Muscle layer of duodenum (tissue), 2 donors: ENCODE data around the gene CHD9.
A peak's percentile ranks its signal among the peaks of the same experiment; 100 is the strongest.

Source experiments
- H3K27ac ChIP-seq: one replicate; pipeline ENCODE4 v1.7.0; 2013; ENCODE audit warnings: mild to moderate bottlenecking, low read length
- H3K27me3 ChIP-seq: one replicate; pipeline ENCODE4 v1.7.0; 2013; ENCODE audit warnings: low read depth, mild to moderate bottlenecking, control low read depth, low read length
- H3K36me3 ChIP-seq, 2 donors: one replicate each; pipeline ENCODE4 v1.7.0; 2013; ENCODE audit warnings: low read length in 2 of 2, control low read depth in 1 of 2, mild to moderate bottlenecking in 1 of 2; ENCODE audit not compliant: insufficient read depth in 2 of 2, control insufficient read depth in 1 of 2
- H3K4me1 ChIP-seq, 2 donors: one replicate each; pipeline ENCODE4 v1.7.0; 2013; ENCODE audit warnings: low read length in 2 of 2, mild to moderate bottlenecking in 2 of 2, control low read depth in 1 of 2, moderate library complexity in 1 of 2; ENCODE audit not compliant: insufficient read depth in 2 of 2, control insufficient read depth in 1 of 2
- H3K4me3 ChIP-seq, 2 donors: one replicate each; pipeline ENCODE4 v1.7.0; 2013; ENCODE audit warnings: low read length in 2 of 2, low read depth in 1 of 2, mild to moderate bottlenecking in 1 of 2
- H3K9me3 ChIP-seq, 2 donors: one replicate each; pipeline ENCODE4 v1.7.0; 2013; ENCODE audit warnings: low read length in 2 of 2, control low read depth in 1 of 2, mild to moderate bottlenecking in 1 of 2; ENCODE audit not compliant: control insufficient read depth in 1 of 2
- donor health status: healthy.

Gene CHD9

GRCh38 chr16:53216798-53217197 is 162.0 kb downstream of the CHD9 start:
- Histone ChIP-seq H3K27ac (no peak overlapping the region), H3K4me1 (peaks cover 19 to 48% of the 10 kb centered on the region in 2 donors)

GRCh38 chr16:53219371-53219770 is 164.6 kb downstream of the CHD9 start:
- H3K27me3 ChIP-seq = no peaks in the 10 kb centered on the region
- H3K27ac ChIP-seq = peak overlapping the region; percentile 43
- H3K36me3 ChIP-seq = peaks cover 3 to 12% of the 10 kb centered on the region in 2 donors
- no peaks in the 10 kb centered on the region for H3K9me3 ChIP-seq
- no peak overlapping the region for H3K4me3 ChIP-seq
- peaks cover 19 to 40% of the 10 kb centered on the region in 2 donors for H3K4me1 ChIP-seq

More at GRCh38 chr16:53216798-53217197, 162.0 kb downstream of the CHD9 start:
- H3K9me3 ChIP-seq = no peaks in the 10 kb centered on the region
- no peaks in the 10 kb centered on the region for H3K36me3 ChIP-seq
- no peaks in the 10 kb centered on the region for H3K27me3 ChIP-seq
- H3K4me3 ChIP-seq = no peak overlapping the region

- H3K27ac ChIP-seq = peak overlapping the region; percentile 43
- H3K36me3 ChIP-seq = peaks cover 3 to 15% of the 10 kb centered on the region in 2 donors
- no peaks in the 10 kb centered on the region for H3K9me3 ChIP-seq
- H3K4me1 ChIP-seq = peaks cover 19 to 39% of the 10 kb centered on the region in 2 donors
- no peak overlapping the region for H3K4me3 ChIP-seq
- H3K27me3 ChIP-seq = no peaks in the 10 kb centered on the region
Observed at GRCh38 chr16:53219795-53220454, 165.1 kb downstream of the CHD9 start.

- peaks cover 7 to 16% of the 10 kb centered on the region in 2 donors for H3K36me3 ChIP-seq
- no peaks in the 10 kb centered on the region for H3K9me3 ChIP-seq
- no peak overlapping the region for H3K4me3 ChIP-seq
- no peaks in the 10 kb centered on the region for H3K27me3 ChIP-seq
- H3K4me1 ChIP-seq = peaks cover 19 to 33% of the 10 kb centered on the region in 2 donors
- H3K27ac ChIP-seq = peak overlapping the region; percentile 43
Observed at GRCh38 chr16:53220585-53220984, 165.8 kb downstream of the CHD9 start.

- Histone ChIP-seq H3K4me3 (no peak overlapping the region), H3K4me1 (peaks cover 11 to 13% of the 10 kb centered on the region in 2 donors), H3K9me3 (no peaks in the 10 kb centered on the region), H3K27ac (no peak overlapping the region), H3K36me3 (peaks cover 17 to 39% of the 10 kb centered on the region in 2 donors), H3K27me3 (no peaks in the 10 kb centered on the region)
Observed at GRCh38 chr16:53224951-53225533, 170.3 kb downstream of the CHD9 start.

- Histone ChIP-seq H3K4me3 (no peak overlapping the region), H3K27me3 (no peaks in the 10 kb centered on the region), H3K36me3 (peaks cover 58 to 68% of the 10 kb centered on the region in 2 donors), H3K27ac (no peak overlapping the region), H3K9me3 (no peaks in the 10 kb centered on the region), H3K4me1 (peaks cover 0 to 5% of the 10 kb centered on the region in 2 donors)
Observed at GRCh38 chr16:53232826-53233529, 178.2 kb downstream of the CHD9 start.

- Histone ChIP-seq H3K4me1 (peaks cover 0 to 5% of the 10 kb centered on the region in 2 donors), H3K9me3 (no peaks in the 10 kb centered on the region), H3K27ac (no peak overlapping the region), H3K36me3 (peaks cover 68 to 72% of the 10 kb centered on the region in 2 donors), H3K27me3 (no peaks in the 10 kb centered on the region), H3K4me3 (no peak overlapping the region)
Observed at GRCh38 chr16:53234836-53235235, 180.0 kb downstream of the CHD9 start.

GRCh38 chr16:53235851-53236250 is 181.1 kb downstream of the CHD9 start:
- H3K4me3 ChIP-seq = no peak overlapping the region
- no peak overlapping the region for H3K27ac ChIP-seq
- H3K27me3 ChIP-seq = no peaks in the 10 kb centered on the region
- H3K36me3 ChIP-seq = peaks cover 61 to 70% of the 10 kb centered on the region in 2 donors
- H3K4me1 ChIP-seq = peaks cover 0 to 5% of the 10 kb centered on the region in 2 donors
- no peaks in the 10 kb centered on the region for H3K9me3 ChIP-seq

GRCh38 chr16:53249331-53249730 is 194.5 kb downstream of the CHD9 start:
- no peaks in the 10 kb centered on the region for H3K4me1 ChIP-seq
- H3K27me3 ChIP-seq = no peaks in the 10 kb centered on the region
- H3K4me3 ChIP-seq = no peak overlapping the region
- peaks cover 44 to 58% of the 10 kb centered on the region in 2 donors for H3K36me3 ChIP-seq
- H3K9me3 ChIP-seq = no peaks in the 10 kb centered on the region
- no peak overlapping the region for H3K27ac ChIP-seq

GRCh38 chr16:53257001-53257400 is 202.2 kb downstream of the CHD9 start:
- Histone ChIP-seq H3K27ac (no peak overlapping the region), H3K36me3 (peaks cover 37 to 62% of the 10 kb centered on the region in 2 donors), H3K4me1 (no peaks in the 10 kb centered on the region), H3K9me3 (peaks cover 0 to 4% of the 10 kb centered on the region in 2 donors), H3K4me3 (no peak overlapping the region), H3K27me3 (no peaks in the 10 kb centered on the region)

GRCh38 chr16:53258809-53259208 is 204.0 kb downstream of the CHD9 start:
- Histone ChIP-seq H3K27ac (no peak overlapping the region), H3K4me3 (no peak overlapping the region), H3K4me1 (no peaks in the 10 kb centered on the region), H3K27me3 (no peaks in the 10 kb centered on the region), H3K9me3 (peaks cover 0 to 4% of the 10 kb centered on the region in 2 donors), H3K36me3 (peaks cover 50 to 64% of the 10 kb centered on the region in 2 donors)
